ENCODE data around the gene OAS2.
"Not testable (repeated sequence)": the region's sequence is repeated elsewhere in the genome, so short reads cannot be mapped to it uniquely, and the experiment has no call there.

Gene OAS2

DNA sequence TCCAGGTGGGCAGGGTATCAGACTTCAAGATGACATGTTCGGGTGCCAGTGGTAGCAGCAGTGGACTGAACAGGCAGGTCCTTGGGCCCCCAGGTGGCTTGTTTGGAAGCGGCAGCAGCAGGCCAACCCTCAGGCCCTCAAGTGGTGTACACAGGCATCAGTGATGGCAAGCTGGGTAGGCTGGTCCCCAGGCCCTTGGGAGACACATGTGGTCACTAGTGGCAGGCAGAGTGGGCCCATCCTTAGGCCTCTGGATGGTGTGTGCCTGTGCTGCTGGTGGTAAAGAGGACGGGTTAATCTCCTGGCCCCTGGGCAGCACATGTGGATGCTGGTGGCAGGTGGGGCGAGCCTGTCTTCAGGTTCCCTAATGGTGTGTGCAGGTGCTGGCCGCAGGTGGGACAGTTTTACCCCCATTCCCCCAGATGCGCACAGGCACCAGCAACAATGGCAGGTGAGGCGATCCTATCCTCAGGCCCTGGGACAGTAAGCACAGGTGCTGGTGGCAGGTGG lies 8.0 kb downstream of the OAS2 start:
- DNase-seq, result no peak

DNA sequence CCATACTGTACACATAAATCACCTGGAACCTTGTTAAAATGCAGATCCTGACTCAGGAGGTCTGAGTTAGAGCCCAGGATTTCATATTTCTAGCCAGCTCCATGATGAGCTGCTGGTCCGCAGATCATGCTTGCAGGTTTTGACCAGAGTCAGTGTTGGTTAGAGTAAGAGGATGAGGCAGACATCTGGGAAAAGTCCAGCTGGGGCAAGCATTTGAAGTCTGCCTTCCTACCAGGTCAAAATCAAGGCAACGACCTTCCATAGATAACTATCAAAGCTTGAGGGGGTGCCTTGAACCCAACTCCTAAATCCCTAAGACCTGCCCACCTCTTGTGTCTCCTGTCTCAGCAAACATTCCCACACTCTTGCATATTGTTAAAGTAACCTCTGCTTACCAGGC lies 9.2 kb downstream of the OAS2 start:
- DNase-seq, result no peak

DNA sequence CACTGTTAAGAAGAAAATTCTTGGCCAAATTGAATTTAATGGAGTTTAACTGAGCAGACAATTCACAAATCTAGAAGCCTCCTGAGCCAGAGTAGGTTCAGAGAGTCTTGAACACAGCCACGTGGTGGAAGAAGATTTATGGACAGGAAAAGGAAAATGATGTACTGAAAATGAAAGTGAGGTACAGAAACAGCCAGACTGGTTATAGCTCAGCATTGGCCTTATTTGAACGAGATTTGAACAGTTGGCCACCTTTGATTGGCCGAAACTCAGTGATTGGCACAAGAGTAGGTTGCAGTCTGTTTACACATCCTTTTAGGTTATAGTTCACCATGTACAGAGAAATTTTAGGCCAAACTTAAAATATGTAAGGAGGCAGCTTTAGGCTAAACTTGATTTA lies 9.9 kb downstream of the OAS2 start:
- no peak for DNase-seq

GRCh38 chr12:112988823-112989385 lies 10.6 kb downstream of the OAS2 start:
- DNase-seq, result not testable (repeated sequence)

- no peak for DNase-seq
Observed at GRCh38 chr12:112989806-112990205, 11.5 kb downstream of the OAS2 start.

DNA sequence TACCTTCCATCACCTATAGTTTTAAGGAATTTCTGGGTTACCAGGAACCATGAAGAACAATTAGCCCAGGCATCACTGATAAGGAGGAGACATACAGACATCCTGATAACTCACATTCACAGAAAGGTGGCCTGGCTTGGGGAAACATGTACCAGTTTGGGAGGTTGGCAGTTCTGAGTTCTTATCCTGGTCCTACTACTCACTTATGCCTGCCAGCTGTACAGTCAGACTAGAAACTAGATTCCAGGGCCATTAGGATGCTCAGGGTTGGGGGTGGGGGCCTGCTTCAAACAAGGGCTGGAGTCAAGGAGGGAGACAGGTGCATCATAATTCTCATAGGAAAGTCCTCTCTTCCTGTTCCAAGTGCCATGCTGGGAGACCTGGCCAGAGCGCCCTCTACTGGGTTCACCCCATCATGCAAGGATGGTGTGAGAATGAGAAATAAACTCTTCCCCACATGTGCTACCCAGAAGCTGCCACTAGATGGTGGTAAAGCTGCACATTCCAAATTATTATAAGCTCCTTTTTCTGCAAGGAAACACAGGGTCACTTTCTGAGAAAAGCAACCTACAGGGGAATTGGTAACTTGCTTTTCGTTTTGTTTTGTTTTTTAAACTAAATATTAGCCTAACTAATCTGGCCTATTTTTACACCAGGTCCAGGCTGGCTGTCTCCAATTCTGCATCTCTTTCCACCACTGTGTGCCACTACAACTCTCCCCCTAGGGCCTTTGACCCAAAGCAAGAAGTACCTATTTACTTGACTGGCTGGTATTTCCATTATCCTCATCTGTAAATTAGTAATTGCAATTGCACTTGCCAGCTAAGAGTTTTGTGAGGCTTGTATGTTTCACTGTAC lies 14.5 kb downstream of the OAS2 start:
- DNase-seq, result peak; percentile 5

- no peak for DNase-seq
Observed at GRCh38 chr12:112995008-112995407, 16.7 kb downstream of the OAS2 start.

- no peak for DNase-seq
Observed at GRCh38 chr12:112996501-112996900, 18.2 kb downstream of the OAS2 start.

GRCh38 chr12:112997506-112997905 lies 19.2 kb downstream of the OAS2 start:
- no peak for DNase-seq

- peak; percentile 6 for DNase-seq
Observed at GRCh38 chr12:112998987-112999767, 20.9 kb downstream of the OAS2 start.

DNA sequence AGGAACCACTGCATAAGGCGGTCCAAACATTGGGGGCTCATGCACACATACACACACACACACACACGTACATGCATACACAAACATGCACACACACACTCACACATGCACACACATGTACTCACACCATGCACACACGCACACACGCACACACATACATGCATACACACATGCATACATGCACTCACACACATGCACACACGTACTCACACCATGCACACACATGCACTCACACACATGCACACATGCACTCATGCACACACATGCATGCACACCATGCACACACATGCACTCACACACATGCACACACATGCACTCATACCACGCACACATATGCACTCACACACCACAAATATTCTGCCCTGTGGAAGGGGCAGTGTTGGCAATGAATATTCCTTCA lies 22.1 kb downstream of the OAS2 start:
- no peak for DNase-seq

DNA sequence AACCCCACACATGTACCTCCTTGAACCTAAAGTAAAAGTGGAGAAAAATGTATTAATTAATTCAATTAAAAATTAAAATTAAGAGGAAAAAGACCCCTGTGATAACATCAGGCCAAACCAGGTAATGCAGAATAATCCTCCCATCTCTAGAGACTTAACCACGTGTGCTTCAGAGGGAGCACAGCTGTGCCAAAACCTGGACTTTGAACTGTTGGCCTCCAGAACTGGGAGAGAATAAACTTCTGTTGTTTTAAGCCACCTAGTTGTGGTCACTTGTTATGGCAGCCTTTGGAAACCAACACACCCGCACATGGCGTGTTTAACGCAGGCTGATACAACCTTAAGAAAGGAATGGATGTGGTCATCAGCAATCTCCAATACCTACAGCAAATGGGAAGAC lies 23.8 kb downstream of the OAS2 start:
- no peak for DNase-seq

DNA sequence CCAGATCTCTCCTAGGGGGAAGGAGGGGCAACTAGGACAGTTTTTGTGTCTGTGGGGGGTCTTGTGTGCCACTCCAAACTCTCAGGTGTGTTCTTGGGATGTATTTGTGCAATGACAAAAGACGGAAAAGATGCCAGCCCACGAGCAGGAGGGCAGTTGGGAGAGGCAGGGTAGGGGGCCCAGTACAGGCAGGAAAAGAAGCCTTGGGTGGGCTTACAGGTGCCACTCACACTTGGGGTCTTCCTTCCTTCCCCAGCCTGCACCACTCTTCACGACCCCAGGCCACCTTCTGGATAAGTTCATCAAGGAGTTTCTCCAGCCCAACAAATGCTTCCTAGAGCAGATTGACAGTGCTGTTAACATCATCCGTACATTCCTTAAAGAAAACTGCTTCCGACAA lies 24.4 kb downstream of the OAS2 start:
- no peak for DNase-seq

- DNase-seq, result no peak
Observed at GRCh38 chr12:113003636-113004035, 25.3 kb downstream of the OAS2 start.

GRCh38 chr12:113005762-113006161 lies 27.4 kb downstream of the OAS2 start:
- DNase-seq, result no peak

DNA sequence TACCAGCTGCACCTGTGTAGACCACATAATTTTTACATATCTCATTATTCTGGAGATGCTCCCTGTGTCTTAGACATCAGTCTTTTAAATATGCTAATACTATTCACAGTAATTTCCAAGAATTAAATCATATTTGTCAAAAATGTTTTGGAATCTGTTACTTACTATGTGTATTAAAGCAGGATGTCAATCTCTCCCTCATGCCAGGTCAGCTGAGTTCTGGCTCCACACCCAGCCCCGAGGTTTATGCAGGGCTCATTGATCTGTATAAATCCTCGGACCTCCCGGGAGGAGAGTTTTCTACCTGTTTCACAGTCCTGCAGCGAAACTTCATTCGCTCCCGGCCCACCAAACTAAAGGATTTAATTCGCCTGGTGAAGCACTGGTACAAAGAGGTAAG lies 27.9 kb downstream of the OAS2 start:
- no peak for DNase-seq

DNA sequence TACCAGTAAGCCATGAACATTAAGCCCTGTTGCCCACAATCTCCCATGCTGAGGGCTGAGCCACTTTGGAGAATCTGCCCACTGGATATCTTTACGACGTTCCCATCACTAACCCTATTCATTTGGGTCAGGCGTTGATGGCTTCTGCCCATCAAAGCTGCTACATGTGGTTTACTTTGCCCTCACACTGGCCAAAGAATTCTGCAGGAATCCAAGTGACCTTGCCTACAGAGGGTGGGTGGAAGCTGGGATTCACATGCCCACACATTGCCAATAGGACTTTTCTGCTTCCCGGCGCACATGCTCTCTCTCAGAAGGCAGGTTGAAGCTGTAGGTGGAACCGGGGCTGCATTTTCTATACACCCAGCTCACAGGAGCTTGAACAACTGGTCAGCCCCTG lies 28.3 kb downstream of the OAS2 start:
- no peak for DNase-seq

GRCh38 chr12:113007166-113007565 lies 28.8 kb downstream of the OAS2 start:
- DNase-seq, result no peak

- no peak for DNase-seq
Observed at GRCh38 chr12:113010701-113011100, 32.4 kb downstream of the OAS2 start.

GRCh38 chr12:113014565-113014964 lies 36.2 kb downstream of the OAS2 start:
- DNase-seq, result no peak

DNA sequence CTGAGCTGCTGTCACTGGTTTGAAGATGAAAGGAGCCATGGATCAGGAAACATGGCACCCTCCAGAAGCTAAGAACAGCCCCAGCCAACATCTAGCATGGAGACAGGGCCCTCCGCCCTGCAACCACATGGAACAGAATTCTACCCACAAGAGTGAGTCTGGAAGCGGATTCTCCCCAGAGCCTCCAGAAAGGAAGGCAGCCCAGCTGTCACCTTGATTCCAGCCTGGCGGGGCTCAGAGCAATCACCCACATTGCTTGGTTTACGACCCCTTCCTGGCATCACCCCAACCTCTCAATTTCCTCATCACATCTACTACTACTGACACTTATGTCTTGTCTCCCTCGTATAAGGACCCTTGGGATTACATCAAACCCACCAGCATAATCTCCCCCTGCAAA lies 38.5 kb downstream of the OAS2 start:
- DNase-seq, result no peak

GRCh38 chr12:113019025-113019424 lies 40.7 kb downstream of the OAS2 start:
- DNase-seq, result no peak

DNA sequence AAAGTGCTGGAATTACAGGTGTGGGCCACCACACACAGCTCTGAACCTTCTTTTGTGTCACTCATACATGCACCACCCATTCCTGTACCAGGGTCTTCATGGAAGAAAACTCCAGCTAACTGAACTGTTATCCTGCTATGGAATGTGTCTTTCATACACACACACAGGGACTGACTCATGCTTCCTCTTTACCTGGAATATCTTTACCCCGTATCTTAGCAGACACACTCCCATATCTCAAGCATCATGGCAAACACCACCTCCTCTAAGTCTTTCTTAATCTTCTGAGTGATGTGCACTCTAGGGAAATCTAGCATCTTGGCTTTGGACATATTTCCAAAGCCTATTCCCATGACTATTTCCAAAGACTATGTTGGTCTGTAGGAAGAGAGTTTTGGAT lies 43.2 kb downstream of the OAS2 start:
- DNase-seq, result no peak

Data from DMS79 (cell line).